ENCODE measurements around the gene GSE1. TPM values are rescaled to one million over a fixed set of nuclear protein-coding genes. Genes with fewer than 3 reads are reported as not detected.

Gene GSE1
- total and polyA plus RNA-seq, 2 of the 13 experiments (the other 11 are each of a cell fraction or from before 2014, with no cell fraction given), result 16.1 to 31.2 TPM

GRCh38 chr16:85621698-85622428 is 8.7 kb downstream of the GSE1 start (continued):
- TF ChIP-seq RNF219 (CRISPR knock-in tag; IDR thresholded peaks at IDR 0.05), result no peak
- peak; percentile 89; the same call in 1 of the 2 replicates for TF ChIP-seq ZSCAN9 (CRISPR knock-in tag; IDR thresholded peaks at IDR 0.05; ENCODE audit: borderline replicate concordance)
- TF ChIP-seq ZBTB2 (CRISPR knock-in tag; IDR thresholded peaks at IDR 0.05; ENCODE audit: low read depth), result no peak
- TF ChIP-seq SIN3B (IDR thresholded peaks at IDR 0.05; ENCODE audit: low read length), result no peak
- peak; percentile 96 for TF ChIP-seq PHF21A (CRISPR knock-in tag; IDR thresholded peaks at IDR 0.05)
- no peak for TF ChIP-seq HNRNPH1 (optimal IDR thresholded peaks at IDR 0.05; ENCODE audit: low read depth, low read length)
- no peak for TF ChIP-seq ZNF431 (CRISPR knock-in tag; IDR thresholded peaks at IDR 0.05; ENCODE audit: borderline replicate concordance, low read depth)
- TF ChIP-seq HMGXB4 (CRISPR knock-in tag; IDR thresholded peaks at IDR 0.05; ENCODE audit: borderline replicate concordance in 1 of 2, low read depth in 1 of 2), result no peak
- TF ChIP-seq NFYC (CRISPR knock-in tag; IDR thresholded peaks at IDR 0.05), result no peak
- no peak for TF ChIP-seq CBX5 (CRISPR knock-in tag; IDR thresholded peaks at IDR 0.05; ENCODE audit: borderline replicate concordance)
- TF ChIP-seq PTBP1 (IDR thresholded peaks at IDR 0.05; ENCODE audit: low read depth, low read length, poor library complexity, severe bottlenecking), result no peak
- no peak for TF ChIP-seq ZSCAN31 (CRISPR knock-in tag; IDR thresholded peaks at IDR 0.05; ENCODE audit: low read depth)
- 0 out of 2 replicates have a peak, but pooled peaks have one; percentile 60 for TF ChIP-seq ZNF772 (CRISPR knock-in tag; IDR thresholded peaks at IDR 0.05)
- no peak for TF ChIP-seq CHD2 (IDR thresholded peaks at IDR 0.05; ENCODE audit: low read depth, low read length)
- TF ChIP-seq AGO1 (IDR thresholded peaks at IDR 0.05; ENCODE audit: low read depth, low read length, poor library complexity, severe bottlenecking), result no peak
- no peak for TF ChIP-seq SOX6 (IDR thresholded peaks at IDR 0.05)
- TF ChIP-seq SOX6 (CRISPR knock-in tag; IDR thresholded peaks at IDR 0.05), result peak; percentile 35; the same call in 1 of the 2 replicates
- TF ChIP-seq IKZF5 (CRISPR knock-in tag; IDR thresholded peaks at IDR 0.05), result peak; percentile 42; the same call in 1 of the 2 replicates
- TF ChIP-seq ATF1 (CRISPR knock-in tag; IDR thresholded peaks at IDR 0.05), result no peak
- TF ChIP-seq NFE2L2 (IDR thresholded peaks at IDR 0.05; ENCODE audit: low read length), result no peak
